ENCODE measurements around the gene ELOVL1. TPM values are rescaled to one million over a fixed set of nuclear protein-coding genes. Genes with fewer than 3 reads are reported as not detected.

Gene ELOVL1
- total and polyA plus RNA-seq, 10 of the 15 experiments (the other 5 are each of a cell fraction or from before 2014, with no cell fraction given): 58.5 to 139 (median 89.8) TPM

DNA sequence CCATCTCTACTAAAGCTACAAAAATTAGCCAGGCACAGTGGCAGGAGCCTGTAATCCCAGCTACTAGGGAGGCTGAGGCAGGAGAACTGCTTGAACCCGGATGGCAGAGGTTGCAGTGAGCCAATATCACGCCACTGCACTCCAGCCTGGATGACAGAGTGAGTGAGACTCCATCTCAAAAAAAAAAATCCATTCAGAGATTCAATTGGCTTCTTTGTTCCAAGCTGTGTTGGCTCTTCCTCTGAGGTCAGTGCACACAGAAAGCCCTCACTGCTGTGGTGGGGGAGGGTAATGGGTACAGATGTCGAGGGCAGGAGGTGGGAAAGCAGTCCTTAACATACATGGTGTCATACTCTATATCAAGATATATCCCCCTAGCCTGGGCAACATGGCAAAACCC, 52.3 kb downstream of the ELOVL1 start:
- POLR2A ChIA-PET: no interaction called here
- in situ Hi-C loops (cut with MboI): no loop called here
- FAIRE-seq (no peak), ATAC-seq (no peak), DNase-seq (ENCODE audit: low read depth, low spot score) (no peak)
- WGBS (ENCODE audit: insufficient coverage, insufficient replicate concordance, low lambda C conversion rate, missing lambda C conversion rate): 0% methylated on average over 3 of the region's 3 CpGs
- Histone ChIP-seq H3K4me1 (ENCODE audit: control insufficient read depth, insufficient read depth, low read length) (no peaks in the 10 kb centered on the region), H2AFZ (ENCODE audit: control insufficient read depth, low read depth, low read length) (no peak overlapping the region), H3K4me3 (no peak overlapping the region), H3K27me3 (replicated peaks in 1 of 2; ENCODE audit: control insufficient read depth in 2 of 2, insufficient read depth in 2 of 2, low read length in 1 of 2) (no peaks in the 10 kb centered on the region), H3K27ac (ENCODE audit: control insufficient read depth, insufficient read depth) (no peak overlapping the region), H3K4me2 (ENCODE audit: control insufficient read depth, insufficient read depth) (no peak overlapping the region), H3K9ac (ENCODE audit: control insufficient read depth, insufficient read depth, low read length) (no peak overlapping the region), H3K36me3 (ENCODE audit: control insufficient read depth in 2 of 2, insufficient read depth in 2 of 2, low read length in 1 of 2) (no peaks in the 10 kb centered on the region), H4K20me1 (ENCODE audit: control insufficient read depth, insufficient read depth) (no peaks in the 10 kb centered on the region), H3K79me2 (ENCODE audit: control insufficient read depth, insufficient read depth, low read length) (no peaks in the 10 kb centered on the region), H3K9me3 (replicated peaks; ENCODE audit: control insufficient read depth, insufficient read depth, low read length) (no peaks in the 10 kb centered on the region)
- RAD21 ChIA-PET (ENCODE audit: unreplicated experiment): no interaction called here
- intact Hi-C loops (cut with micrococcal nuclease; ENCODE audit: unreplicated experiment): no loop called here
- SMC1A ChIA-PET (ENCODE audit: uncharacterized antibody, unreplicated experiment): interaction anchor here (0.8 to 1.5 kb wide), 2 partner anchors 15 to 20 kb away, joined by 3 to 5 read pairs; no protein-coding TSS in a partner anchor
- CTCF ChIA-PET: interaction anchor here (1.4 kb wide), 2 partner anchors 26 to 77 kb away, joined by 3 to 4 read pairs; no protein-coding TSS in a partner anchor
- TF ChIP-seq CBFB (IDR thresholded peaks at IDR 0.05; ENCODE audit: low read depth) (no peak), RELA (IDR thresholded peaks at IDR 0.05; ENCODE audit: borderline replicate concordance, partially characterized antibody) (no peak), TCF3 (IDR thresholded peaks at IDR 0.05; ENCODE audit: borderline replicate concordance, insufficient read depth, low read depth, low read length) (no peak), TBL1XR1 (IDR thresholded peaks at IDR 0.05; ENCODE audit: low read depth, low read length) (no peak), SMAD1 (IDR thresholded peaks at IDR 0.05; ENCODE audit: low read depth, partially characterized antibody) (no peak), HCFC1 (IDR thresholded peaks at IDR 0.05; ENCODE audit: low read length) (no peak), CHD1 (IDR thresholded peaks at IDR 0.05; ENCODE audit: low read depth, low read length) (no peak), POU2F2 (IDR thresholded peaks at IDR 0.05; ENCODE audit: borderline replicate concordance, low read depth, low read length) (no peak), RAD51 (IDR thresholded peaks at IDR 0.05) (no peak), RCOR1 (conservative IDR thresholded peaks at IDR 0.05; ENCODE audit: low read depth, low read length) (no peak)
- TF ChIP-seq, protein P1, sequence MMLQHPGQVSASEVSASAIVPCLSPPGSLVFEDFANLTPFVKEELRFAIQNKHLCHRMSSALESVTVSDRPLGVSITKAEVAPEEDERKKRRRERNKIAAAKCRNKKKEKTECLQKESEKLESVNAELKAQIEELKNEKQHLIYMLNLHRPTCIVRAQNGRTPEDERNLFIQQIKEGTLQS (IDR thresholded peaks at IDR 0.05; ENCODE audit: borderline replicate concordance, extremely low read depth, low read depth, low read length): no peak
- TF ChIP-seq, protein P2, sequence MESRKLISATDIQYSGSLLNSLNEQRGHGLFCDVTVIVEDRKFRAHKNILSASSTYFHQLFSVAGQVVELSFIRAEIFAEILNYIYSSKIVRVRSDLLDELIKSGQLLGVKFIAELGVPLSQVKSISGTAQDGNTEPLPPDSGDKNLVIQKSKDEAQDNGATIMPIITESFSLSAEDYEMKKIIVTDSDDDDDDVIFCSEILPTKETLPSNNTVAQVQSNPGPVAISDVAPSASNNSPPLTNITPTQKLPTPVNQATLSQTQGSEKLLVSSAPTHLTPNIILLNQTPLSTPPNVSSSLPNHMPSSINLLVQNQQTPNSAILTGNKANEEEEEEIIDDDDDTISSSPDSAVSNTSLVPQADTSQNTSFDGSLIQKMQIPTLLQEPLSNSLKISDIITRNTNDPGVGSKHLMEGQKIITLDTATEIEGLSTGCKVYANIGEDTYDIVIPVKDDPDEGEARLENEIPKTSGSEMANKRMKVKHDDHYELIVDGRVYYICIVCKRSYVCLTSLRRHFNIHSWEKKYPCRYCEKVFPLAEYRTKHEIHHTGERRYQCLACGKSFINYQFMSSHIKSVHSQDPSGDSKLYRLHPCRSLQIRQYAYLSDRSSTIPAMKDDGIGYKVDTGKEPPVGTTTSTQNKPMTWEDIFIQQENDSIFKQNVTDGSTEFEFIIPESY (IDR thresholded peaks at IDR 0.05): no peak
- TF ChIP-seq, protein P3, sequence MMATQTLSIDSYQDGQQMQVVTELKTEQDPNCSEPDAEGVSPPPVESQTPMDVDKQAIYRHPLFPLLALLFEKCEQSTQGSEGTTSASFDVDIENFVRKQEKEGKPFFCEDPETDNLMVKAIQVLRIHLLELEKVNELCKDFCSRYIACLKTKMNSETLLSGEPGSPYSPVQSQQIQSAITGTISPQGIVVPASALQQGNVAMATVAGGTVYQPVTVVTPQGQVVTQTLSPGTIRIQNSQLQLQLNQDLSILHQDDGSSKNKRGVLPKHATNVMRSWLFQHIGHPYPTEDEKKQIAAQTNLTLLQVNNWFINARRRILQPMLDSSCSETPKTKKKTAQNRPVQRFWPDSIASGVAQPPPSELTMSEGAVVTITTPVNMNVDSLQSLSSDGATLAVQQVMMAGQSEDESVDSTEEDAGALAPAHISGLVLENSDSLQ (IDR thresholded peaks at IDR 0.05): no peak
- no TSS peak for BruUV-seq (replicated peaks)
